ENCODE results near the gene TVP23B. TPM values are rescaled to one million over a fixed set of nuclear protein-coding genes. Genes with fewer than 3 reads are reported as not detected.
A peak's percentile ranks its signal among the peaks of the same experiment; 100 is the strongest.

The TVP23B gene
- total and polyA plus RNA-seq, 4 donors: 24.2 to 52.1 (median 32.3) TPM

DNA sequence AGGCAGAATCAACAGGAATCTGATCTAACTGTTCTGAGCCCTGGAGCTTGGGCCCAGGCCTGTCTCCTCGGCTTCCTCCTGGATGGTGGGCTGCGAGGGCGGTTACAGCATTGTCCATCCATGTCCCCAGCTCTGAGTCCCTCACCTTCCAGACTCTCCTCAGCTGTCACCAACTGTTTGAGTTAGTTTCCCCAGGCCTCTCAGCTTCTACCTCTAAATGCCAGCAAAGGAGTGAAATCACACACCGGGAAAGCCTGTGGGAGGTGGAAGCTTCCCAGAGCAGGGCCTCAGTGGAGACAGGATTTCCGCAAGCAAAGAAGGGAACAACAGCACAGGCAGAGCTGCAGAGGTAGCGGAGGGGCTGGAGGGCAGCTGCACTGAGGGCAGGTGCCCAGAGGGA lies 67.5 kb downstream of the TVP23B start:
- H3K27ac ChIP-seq (ENCODE audit: low read depth, low read length): no peak overlapping the region
- no peaks in the 10 kb centered on the region for H3K4me1 ChIP-seq (ENCODE audit: control insufficient read depth, insufficient read depth, low read length)
- 87% methylated on average over 6 of the region's 6 CpGs for WGBS (ENCODE audit: insufficient coverage)
- H3K36me3 ChIP-seq (ENCODE audit: control insufficient read depth, insufficient read depth, low read length): no peaks in the 10 kb centered on the region
- H3K9me3 ChIP-seq (ENCODE audit: control insufficient read depth, insufficient read depth, low read length): no peaks in the 10 kb centered on the region
- no peaks in the 10 kb centered on the region for H3K27me3 ChIP-seq (ENCODE audit: control insufficient read depth, insufficient read depth, low read length)
- DNase-seq (ENCODE audit: low read depth in 4 of 6, low spot score in 6 of 6): no peak
- no peak overlapping the region for H3K4me3 ChIP-seq (ENCODE audit: low read depth, low read length)

- H3K27ac ChIP-seq (ENCODE audit: low read depth, low read length): no peak overlapping the region
- H3K36me3 ChIP-seq (ENCODE audit: control insufficient read depth, insufficient read depth, low read length): no peaks in the 10 kb centered on the region
- H3K9me3 ChIP-seq (ENCODE audit: control insufficient read depth, insufficient read depth, low read length): no peaks in the 10 kb centered on the region
- H3K27me3 ChIP-seq (ENCODE audit: control insufficient read depth, insufficient read depth, low read length): no peaks in the 10 kb centered on the region
- 85% methylated on average over 1 of the region's 1 CpG for WGBS (ENCODE audit: insufficient coverage)
- peaks cover 9% of the 10 kb centered on the region for H3K4me1 ChIP-seq (ENCODE audit: control insufficient read depth, insufficient read depth, low read length)
- no peak for DNase-seq (ENCODE audit: low read depth in 4 of 6, low spot score in 6 of 6)
- no peak overlapping the region for H3K4me3 ChIP-seq (ENCODE audit: low read depth, low read length)
These were observed 69.7 kb downstream of the TVP23B start for GRCh38 chr17:18850679-18851078.

GRCh38 chr17:18851201-18851600 lies 70.2 kb downstream of the TVP23B start:
- WGBS (ENCODE audit: insufficient coverage): 100% methylated on average over 1 of the region's 3 CpGs
- Histone ChIP-seq H3K36me3 (ENCODE audit: control insufficient read depth, insufficient read depth, low read length) (no peaks in the 10 kb centered on the region), H3K27ac (ENCODE audit: low read depth, low read length) (no peak overlapping the region), H3K9me3 (ENCODE audit: control insufficient read depth, insufficient read depth, low read length) (no peaks in the 10 kb centered on the region), H3K4me3 (ENCODE audit: low read depth, low read length) (no peak overlapping the region), H3K4me1 (ENCODE audit: control insufficient read depth, insufficient read depth, low read length) (peaks cover 10% of the 10 kb centered on the region), H3K27me3 (ENCODE audit: control insufficient read depth, insufficient read depth, low read length) (no peaks in the 10 kb centered on the region)
- no peak for DNase-seq (ENCODE audit: low read depth in 4 of 6, low spot score in 6 of 6)

DNA sequence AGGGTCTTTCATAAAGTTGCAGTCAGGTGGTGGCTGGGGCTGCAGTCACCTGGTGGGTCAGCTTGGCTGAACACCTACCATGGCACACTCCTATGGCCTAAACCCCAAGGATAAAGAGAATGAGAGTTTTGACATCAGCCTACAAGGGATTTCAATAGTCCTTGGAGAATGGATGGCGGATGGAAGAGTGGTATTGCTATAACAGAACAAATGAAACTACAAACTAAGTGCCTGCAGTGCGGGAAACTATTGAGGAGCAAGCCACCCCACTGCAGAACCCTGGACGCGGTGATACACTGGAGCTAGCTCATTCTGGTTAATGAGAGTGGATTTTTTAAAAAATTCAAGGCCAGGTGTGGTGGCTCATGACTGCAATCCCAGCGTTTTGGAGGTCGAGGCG lies 74.0 kb downstream of the TVP23B start:
- 87% methylated on average over 5 of the region's 7 CpGs for WGBS (ENCODE audit: insufficient coverage)
- Histone ChIP-seq H3K9me3 (ENCODE audit: control insufficient read depth, insufficient read depth, low read length) (no peaks in the 10 kb centered on the region), H3K4me1 (ENCODE audit: control insufficient read depth, insufficient read depth, low read length) (peaks cover 18% of the 10 kb centered on the region), H3K36me3 (ENCODE audit: control insufficient read depth, insufficient read depth, low read length) (no peaks in the 10 kb centered on the region), H3K4me3 (ENCODE audit: low read depth, low read length) (no peak overlapping the region), H3K27ac (ENCODE audit: low read depth, low read length) (no peak overlapping the region), H3K27me3 (ENCODE audit: control insufficient read depth, insufficient read depth, low read length) (no peaks in the 10 kb centered on the region)
- no peak for DNase-seq (ENCODE audit: low read depth in 4 of 6, low spot score in 6 of 6)

- under 1% methylated on average over 23 of the region's 29 CpGs for WGBS (ENCODE audit: insufficient coverage)
- H3K27ac ChIP-seq (ENCODE audit: low read depth, low read length): peak overlapping the region; percentile 94
- peak overlapping the region; percentile 83 for H3K4me3 ChIP-seq (ENCODE audit: low read depth, low read length)
- H3K9me3 ChIP-seq (ENCODE audit: control insufficient read depth, insufficient read depth, low read length): no peaks in the 10 kb centered on the region
- H3K4me1 ChIP-seq (ENCODE audit: control insufficient read depth, insufficient read depth, low read length): peaks cover 21% of the 10 kb centered on the region
- H3K36me3 ChIP-seq (ENCODE audit: control insufficient read depth, insufficient read depth, low read length): no peaks in the 10 kb centered on the region
- H3K27me3 ChIP-seq (ENCODE audit: control insufficient read depth, insufficient read depth, low read length): no peaks in the 10 kb centered on the region
- DNase-seq (ENCODE audit: low read depth in 4 of 6, low spot score in 6 of 6): peak; percentile 95 to 99 (median 97)
These were observed 75.0 kb downstream of the TVP23B start for GRCh38 chr17:18855831-18856569.

Other genes starting within 250 kb of the TVP23B start
- not detected for gene TBC1D28, start 136.8 kb upstream of the TVP23B start, total RNA-seq
- gene TBC1D28, start 136.8 kb upstream of the TVP23B start, polyA plus RNA-seq (ENCODE audit: insufficient read length in 2 of 2): not detected
- 1 to 10 TPM; 4.3 to 5.3 TPM for gene FOXO3B, start 98.9 kb upstream of the TVP23B start, total RNA-seq
- 1 to 10 TPM; 2.9 to 3.3 TPM for gene FOXO3B, start 98.9 kb upstream of the TVP23B start, polyA plus RNA-seq (ENCODE audit: insufficient read length in 2 of 2)
- under 1 TPM; 0.22 to 0.40 TPM for gene FBXW10, start 37.1 kb upstream of the TVP23B start, total RNA-seq
- under 1 TPM; 0.51 to 0.71 TPM for gene FBXW10, start 37.1 kb upstream of the TVP23B start, polyA plus RNA-seq (ENCODE audit: insufficient read length in 2 of 2)
- 10 to 100 TPM; 62.2 to 96.1 TPM for gene PRPSAP2, start 76.9 kb downstream of the TVP23B start, total RNA-seq
- gene PRPSAP2, start 76.9 kb downstream of the TVP23B start, polyA plus RNA-seq (ENCODE audit: insufficient read length in 2 of 2): 10 to 100 TPM; 73.7 to 77.0 TPM
- not detected for gene SLC5A10, start 171.0 kb downstream of the TVP23B start, total RNA-seq
- under 1 TPM; 0.13 to 0.51 TPM for gene SLC5A10, start 171.0 kb downstream of the TVP23B start, polyA plus RNA-seq (ENCODE audit: insufficient read length in 2 of 2)
- gene FAM83G, start 223.6 kb downstream of the TVP23B start, total RNA-seq: 1 to 10 TPM; 1.2 TPM
- 1 to 10 TPM; 2.0 to 2.1 TPM for gene FAM83G, start 223.6 kb downstream of the TVP23B start, polyA plus RNA-seq (ENCODE audit: insufficient read length in 2 of 2)